Astrocyte of the cerebellum (primary cell): Measurements from ENCODE around the gene CFAP61.
A peak's percentile ranks its signal among the peaks of the same experiment; 100 is the strongest.
"Not testable (repeated sequence)": the region's sequence is repeated elsewhere in the genome, so short reads cannot be mapped to it uniquely, and the experiment has no call there.

ENCODE experiments used
- DNase-seq: peaks from one replicate; pipeline ENCODE4 v3.0.0-alpha.2; 2011; ENCODE audit warnings: low read depth
- H3K4me3 ChIP-seq: 2 replicates; pipeline ENCODE4 v1.5.1; 2011; ENCODE audit warnings: mild to moderate bottlenecking, low read depth, low read length, moderate library complexity
- in situ Hi-C: cut with HindIII; loops from 2 replicates; pipeline ENCODE4 v1.10.0; 2017; ENCODE audit warnings: low sequenced_read_pairs
- TF ChIP-seq, protein P1 (sequence below): IDR thresholded peaks from 2 replicates; pipeline ENCODE4 v1.5.1; 2012; ENCODE audit warnings: low read length, low read depth, moderate library complexity, mild to moderate bottlenecking; ENCODE audit errors: missing control alignments

CFAP61 gene, protein sequence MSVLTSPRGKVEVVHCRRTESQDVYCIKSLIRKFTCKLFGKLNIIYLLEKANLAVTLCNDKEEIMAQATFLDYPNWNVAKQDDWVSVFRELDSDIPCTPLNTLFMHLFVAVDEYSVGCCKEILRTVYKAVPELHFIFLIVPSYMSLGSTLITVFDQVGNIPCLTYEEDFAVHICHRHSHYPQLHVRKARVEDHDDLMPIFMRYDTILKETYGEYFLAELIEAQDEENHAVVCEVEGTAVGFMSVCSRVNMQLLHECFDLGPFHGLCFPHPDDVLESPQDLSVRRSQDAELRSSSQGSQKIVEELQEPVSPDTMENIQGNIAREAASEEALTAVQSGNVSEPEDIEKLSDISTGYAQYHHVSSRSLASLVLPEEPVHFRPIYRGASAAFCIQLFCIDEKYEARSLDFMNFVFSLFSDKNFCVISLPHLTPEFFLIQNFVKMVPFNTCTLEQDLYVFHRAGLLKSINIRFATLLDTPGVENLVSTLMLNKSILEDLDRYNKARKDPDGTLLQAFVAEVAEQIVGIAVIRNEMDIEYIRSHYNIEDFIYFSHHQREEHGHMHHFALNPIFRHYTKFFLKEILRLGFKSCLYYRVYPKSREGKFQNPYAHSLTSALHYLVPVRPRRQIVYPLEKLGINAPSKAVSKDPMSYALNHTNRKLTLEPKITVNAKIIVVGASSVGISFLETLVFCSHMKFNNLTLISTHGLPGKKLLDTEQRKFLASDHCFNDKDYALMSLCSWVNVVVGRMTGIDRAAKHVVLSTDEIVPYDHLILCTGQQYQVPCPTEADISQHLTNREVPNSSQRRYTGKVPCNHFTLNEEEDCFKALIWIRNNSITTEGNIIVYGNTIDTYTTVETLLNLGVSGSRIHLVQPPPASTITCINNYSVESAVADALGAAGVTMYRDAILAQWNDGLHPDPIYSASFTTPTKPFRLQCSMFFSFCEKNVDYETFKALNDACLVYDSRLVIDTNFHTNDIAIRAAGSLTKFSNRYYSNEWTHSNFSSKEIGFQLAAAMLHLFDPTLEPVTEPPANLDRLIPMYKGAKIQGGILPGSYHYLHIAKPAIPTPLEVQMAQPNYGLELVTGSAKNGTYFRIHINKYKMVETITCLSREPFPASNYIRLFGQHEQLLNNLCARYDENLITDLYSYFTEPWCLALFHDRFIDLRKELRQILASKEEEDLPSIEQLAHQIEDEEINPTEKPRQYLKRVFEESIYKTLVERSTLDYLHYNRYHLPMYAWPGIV

DNA sequence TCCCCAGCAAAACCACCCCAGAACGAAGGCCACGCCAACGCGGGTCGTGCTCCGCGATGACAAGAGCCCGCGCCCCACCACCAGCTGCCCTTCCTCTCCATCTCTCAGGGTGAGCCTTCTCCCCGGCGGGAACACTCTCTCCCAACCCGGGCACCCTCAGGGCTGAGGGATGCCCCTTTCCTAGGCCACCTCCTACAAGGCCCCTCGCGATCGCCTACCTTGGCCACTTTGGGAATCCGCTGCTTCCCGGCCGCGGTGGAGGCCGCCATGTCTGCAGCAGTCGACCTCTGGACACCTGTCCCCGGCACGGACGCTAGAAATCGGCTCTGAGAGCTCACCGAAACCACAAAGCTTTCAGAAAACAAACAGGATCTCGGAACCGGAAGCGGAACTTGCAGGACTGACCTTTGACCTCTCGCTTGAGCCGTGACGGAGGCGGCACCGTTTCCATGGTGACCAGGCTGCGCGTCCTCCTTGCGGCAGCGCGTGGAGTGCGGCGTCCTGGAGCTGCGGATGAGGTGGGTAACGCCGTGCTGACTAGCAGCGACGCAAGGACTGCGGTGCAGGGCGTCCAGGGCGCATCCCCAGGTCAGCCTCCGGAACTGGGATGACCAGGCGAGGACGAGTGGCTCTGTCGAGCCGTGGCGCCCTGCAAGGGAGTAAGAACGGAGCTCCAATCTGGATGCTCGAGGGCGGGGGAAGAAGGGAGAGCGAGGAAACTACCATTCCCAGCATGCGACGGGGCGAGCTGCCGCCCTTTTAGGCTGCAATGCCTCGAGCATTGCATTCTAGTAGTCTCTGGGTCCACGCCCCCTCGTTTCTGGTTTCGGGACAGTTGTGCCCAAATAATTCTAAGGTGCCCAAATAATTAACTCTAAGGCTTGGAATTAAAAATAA lies at the start of gene CFAP61, which contains the start of gene CRNKL1:
Gene CFAP61 (plus strand): TSS at position 459 of the 897 bp plus-strand sequence. CDS start 4,122 bp downstream, outside the sequence.
Gene CRNKL1 (minus strand): TSS at position 393 of the 897 bp plus-strand sequence. CDS start 124 bp downstream, at position 269.
- TF ChIP-seq, protein P1, sequence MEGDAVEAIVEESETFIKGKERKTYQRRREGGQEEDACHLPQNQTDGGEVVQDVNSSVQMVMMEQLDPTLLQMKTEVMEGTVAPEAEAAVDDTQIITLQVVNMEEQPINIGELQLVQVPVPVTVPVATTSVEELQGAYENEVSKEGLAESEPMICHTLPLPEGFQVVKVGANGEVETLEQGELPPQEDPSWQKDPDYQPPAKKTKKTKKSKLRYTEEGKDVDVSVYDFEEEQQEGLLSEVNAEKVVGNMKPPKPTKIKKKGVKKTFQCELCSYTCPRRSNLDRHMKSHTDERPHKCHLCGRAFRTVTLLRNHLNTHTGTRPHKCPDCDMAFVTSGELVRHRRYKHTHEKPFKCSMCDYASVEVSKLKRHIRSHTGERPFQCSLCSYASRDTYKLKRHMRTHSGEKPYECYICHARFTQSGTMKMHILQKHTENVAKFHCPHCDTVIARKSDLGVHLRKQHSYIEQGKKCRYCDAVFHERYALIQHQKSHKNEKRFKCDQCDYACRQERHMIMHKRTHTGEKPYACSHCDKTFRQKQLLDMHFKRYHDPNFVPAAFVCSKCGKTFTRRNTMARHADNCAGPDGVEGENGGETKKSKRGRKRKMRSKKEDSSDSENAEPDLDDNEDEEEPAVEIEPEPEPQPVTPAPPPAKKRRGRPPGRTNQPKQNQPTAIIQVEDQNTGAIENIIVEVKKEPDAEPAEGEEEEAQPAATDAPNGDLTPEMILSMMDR = no peak
- DNase-seq = peak; percentile 90
- in situ Hi-C loops = no loop called here
- peak within 1 kb of the TSS; percentile 99 for H3K4me3 ChIP-seq

DNA sequence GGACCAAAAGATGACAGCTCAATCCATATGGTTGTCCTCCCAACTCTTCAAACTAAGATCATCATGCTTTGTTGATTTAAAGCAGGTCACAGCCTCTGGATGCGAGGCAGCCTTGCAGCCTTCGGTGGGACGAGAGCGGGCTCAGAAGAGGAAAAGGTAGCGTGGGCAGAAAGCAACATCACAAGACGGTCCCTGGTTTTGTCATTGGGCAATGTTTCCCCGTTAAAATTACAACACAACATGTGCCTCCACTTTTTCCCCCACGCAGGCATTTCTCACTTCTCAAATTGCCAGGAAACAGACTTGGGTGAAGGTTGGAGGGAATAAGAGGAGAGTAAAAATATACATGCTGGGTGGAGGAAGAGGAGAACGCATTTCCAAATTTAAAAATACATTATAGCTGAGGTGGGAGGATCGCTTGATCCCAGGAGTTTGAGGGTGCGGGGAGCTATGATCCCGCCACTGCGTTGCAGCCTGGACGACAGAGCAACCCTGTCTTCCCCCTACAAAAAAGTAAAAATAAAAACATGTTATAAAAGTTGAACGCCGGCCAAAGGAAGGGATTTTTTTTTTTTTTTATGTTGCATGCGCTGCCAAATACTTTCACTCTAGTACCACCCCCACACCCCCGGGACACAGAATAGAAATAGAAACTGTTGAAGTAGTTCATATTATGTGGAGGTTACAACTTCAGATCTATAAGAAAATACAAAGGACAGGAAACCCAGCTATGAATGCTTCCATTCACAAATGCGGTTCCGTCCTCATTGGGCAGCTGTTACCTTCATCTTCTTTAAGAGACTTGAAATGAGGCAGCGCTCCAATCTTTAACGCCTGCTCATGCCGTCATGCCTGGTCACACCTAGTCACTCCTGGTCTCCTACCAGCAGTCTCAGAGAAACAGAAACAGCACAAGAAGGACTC lies 49.0 kb upstream of the CFAP61 start:
- TF ChIP-seq, protein P1 = no peak
- in situ Hi-C loops = no loop called here
- no peak overlapping the region for H3K4me3 ChIP-seq
- no peak for DNase-seq

DNA sequence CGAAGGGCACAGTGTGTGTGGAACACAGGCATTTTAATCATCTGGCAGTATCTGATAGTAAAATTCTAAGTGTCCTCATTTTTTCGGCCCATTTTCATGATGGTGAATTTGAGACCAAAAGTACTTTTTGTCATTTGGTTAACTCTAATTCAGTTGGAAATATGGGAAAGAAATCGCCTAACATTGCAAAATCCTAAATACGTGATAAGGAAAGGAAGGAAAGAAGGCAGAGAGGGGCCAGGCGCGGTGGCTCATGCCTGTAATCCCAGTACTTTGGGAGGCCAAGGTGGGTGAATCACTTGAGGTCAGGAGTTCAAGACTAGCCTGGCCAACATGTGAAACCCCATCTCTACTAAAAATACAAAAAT lies 48.4 kb upstream of the CFAP61 start:
- H3K4me3 ChIP-seq, DNase-seq, in situ Hi-C loops: not testable (repeated sequence)

DNA sequence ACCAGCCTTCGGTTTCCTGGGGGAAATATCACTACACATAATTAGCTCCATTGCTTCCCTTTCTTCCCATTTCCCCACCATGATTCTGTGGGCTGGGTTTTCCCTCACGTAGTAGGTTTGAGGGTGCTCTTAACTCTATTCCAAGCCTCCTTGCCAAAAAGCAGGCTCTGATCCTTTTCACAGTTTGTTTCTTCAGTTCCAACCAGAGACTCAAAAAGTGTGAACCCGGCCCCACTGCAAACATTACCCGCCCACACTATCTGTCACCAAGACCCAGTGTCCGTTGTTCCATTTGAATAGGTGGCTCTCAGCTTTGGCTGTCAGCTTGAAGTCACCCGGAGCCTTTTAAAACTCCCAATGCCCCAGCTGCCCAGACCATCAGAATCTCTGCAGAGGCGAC lies 47.0 kb upstream of the CFAP61 start:
- no peak overlapping the region for H3K4me3 ChIP-seq
- no peak for DNase-seq
- TF ChIP-seq, protein P1 = no peak
- in situ Hi-C loops = no loop called here

DNA sequence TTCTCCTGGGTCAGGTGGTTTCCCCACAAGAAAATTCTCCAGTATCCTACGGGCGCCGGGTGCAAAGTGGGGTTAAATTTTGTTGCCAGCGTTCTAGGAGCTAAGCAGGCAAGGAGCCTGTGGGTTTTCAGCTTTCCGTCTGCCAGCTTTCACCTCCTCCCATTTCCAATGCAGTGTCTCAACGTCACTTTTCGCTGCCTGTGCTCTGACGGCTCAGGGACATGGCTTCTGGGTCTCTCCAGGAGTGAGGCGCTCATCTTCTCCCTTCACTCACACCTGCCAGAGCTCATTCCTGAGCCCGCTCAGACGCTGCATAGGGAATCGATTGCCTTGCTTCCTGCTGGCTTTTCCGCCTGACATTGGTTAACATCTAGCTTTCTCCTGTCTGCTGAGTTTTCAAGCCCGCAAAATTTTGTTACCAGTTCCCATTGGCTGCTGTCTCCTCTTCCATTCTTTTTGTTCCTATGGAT lies 42.5 kb upstream of the CFAP61 start:
- TF ChIP-seq, protein P1 = no peak
- in situ Hi-C loops = no loop called here
- no peak for DNase-seq
- no peak overlapping the region for H3K4me3 ChIP-seq
